ENCODE measurements around the gene ST6GALNAC4.

DNA sequence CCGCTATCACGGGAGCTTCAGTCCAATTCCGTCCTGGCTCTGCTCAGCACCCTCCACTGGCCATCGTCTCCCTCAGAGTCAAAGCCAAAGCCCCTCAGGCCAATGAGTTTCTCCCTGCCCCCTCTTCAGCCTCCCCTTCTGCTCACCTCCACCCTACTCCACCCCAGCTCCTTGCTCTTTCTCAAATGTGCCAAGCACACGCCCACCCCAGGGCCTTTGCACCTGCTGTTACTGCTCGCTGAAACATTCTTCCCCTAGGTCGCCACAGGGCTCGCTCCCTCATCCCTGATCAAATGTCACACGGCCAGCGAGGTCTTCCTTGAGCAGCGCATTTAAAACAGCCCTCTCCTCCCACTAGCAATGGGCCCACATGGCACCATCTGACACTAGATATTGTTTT lies 56.1 kb downstream of the ST6GALNAC4 start:
- TF ChIP-seq POLR2A (IDR thresholded peaks at IDR 0.05; ENCODE audit: low read depth): no peak
- TF ChIP-seq, protein P1, sequence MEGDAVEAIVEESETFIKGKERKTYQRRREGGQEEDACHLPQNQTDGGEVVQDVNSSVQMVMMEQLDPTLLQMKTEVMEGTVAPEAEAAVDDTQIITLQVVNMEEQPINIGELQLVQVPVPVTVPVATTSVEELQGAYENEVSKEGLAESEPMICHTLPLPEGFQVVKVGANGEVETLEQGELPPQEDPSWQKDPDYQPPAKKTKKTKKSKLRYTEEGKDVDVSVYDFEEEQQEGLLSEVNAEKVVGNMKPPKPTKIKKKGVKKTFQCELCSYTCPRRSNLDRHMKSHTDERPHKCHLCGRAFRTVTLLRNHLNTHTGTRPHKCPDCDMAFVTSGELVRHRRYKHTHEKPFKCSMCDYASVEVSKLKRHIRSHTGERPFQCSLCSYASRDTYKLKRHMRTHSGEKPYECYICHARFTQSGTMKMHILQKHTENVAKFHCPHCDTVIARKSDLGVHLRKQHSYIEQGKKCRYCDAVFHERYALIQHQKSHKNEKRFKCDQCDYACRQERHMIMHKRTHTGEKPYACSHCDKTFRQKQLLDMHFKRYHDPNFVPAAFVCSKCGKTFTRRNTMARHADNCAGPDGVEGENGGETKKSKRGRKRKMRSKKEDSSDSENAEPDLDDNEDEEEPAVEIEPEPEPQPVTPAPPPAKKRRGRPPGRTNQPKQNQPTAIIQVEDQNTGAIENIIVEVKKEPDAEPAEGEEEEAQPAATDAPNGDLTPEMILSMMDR (IDR thresholded peaks at IDR 0.05): no peak
- no peak for TF ChIP-seq POLR2AphosphoS5 (IDR thresholded peaks at IDR 0.05)
- no peak for TF ChIP-seq EP300 (IDR thresholded peaks at IDR 0.05)

Data from esophagus muscularis mucosa (tissue), 4 donors.